ENCODE results near the gene SLC41A2.
"Not testable (repeated sequence)": the region's sequence is repeated elsewhere in the genome, so short reads cannot be mapped to it uniquely, and the experiment has no call there.

The SLC41A2 gene

GRCh38 chr12:104964167-104964855 lies 6.2 kb upstream of the SLC41A2 start:
- no peak for DNase-seq (ENCODE audit: low spot score)

GRCh38 chr12:104963757-104964156 lies 5.7 kb upstream of the SLC41A2 start:
- DNase-seq (ENCODE audit: low spot score) = no peak

- no peak for DNase-seq (ENCODE audit: low spot score)
Measured at GRCh38 chr12:104960464-104960863, 2.4 kb upstream of the SLC41A2 start.

GRCh38 chr12:104959335-104959841 lies 1.3 kb upstream of the SLC41A2 start:
- DNase-seq (ENCODE audit: low spot score) = no peak

GRCh38 chr12:104958805-104959334 lies 780 bp upstream of the SLC41A2 start:
- DNase-seq (ENCODE audit: low spot score) = no peak

- DNase-seq (ENCODE audit: low spot score) = peak; percentile 41
Measured at GRCh38 chr12:104957719-104958000, 430 bp downstream of the SLC41A2 start.

- no peak for DNase-seq (ENCODE audit: low spot score)
Measured at GRCh38 chr12:104956870-104957718, 996 bp downstream of the SLC41A2 start.

GRCh38 chr12:104955703-104956102 lies 2.4 kb downstream of the SLC41A2 start:
- no peak for DNase-seq (ENCODE audit: low spot score)

- DNase-seq (ENCODE audit: low spot score) = no peak
Measured at GRCh38 chr12:104953323-104953722, 4.8 kb downstream of the SLC41A2 start.

- DNase-seq (ENCODE audit: low spot score) = no peak
Measured at GRCh38 chr12:104952816-104953215, 5.3 kb downstream of the SLC41A2 start.

- DNase-seq (ENCODE audit: low spot score) = no peak
Measured at GRCh38 chr12:104951759-104952509, 6.2 kb downstream of the SLC41A2 start.

GRCh38 chr12:104948716-104949115 lies 9.4 kb downstream of the SLC41A2 start:
- DNase-seq (ENCODE audit: low spot score) = not testable (repeated sequence)

- DNase-seq (ENCODE audit: low spot score) = no peak
Measured at GRCh38 chr12:104944252-104944651, 13.8 kb downstream of the SLC41A2 start.

GRCh38 chr12:104943401-104943800 lies 14.7 kb downstream of the SLC41A2 start:
- not testable (repeated sequence) for DNase-seq (ENCODE audit: low spot score)

GRCh38 chr12:104942075-104942474 lies 16.0 kb downstream of the SLC41A2 start:
- no peak for DNase-seq (ENCODE audit: low spot score)

- DNase-seq (ENCODE audit: low spot score) = no peak
Measured at GRCh38 chr12:104941454-104941853, 16.6 kb downstream of the SLC41A2 start.

GRCh38 chr12:104939089-104939488 lies 19.0 kb downstream of the SLC41A2 start:
- DNase-seq (ENCODE audit: low spot score) = no peak

- no peak for DNase-seq (ENCODE audit: low spot score)
Measured at GRCh38 chr12:104938371-104938770, 19.7 kb downstream of the SLC41A2 start.

- no peak for DNase-seq (ENCODE audit: low spot score)
Measured at GRCh38 chr12:104935886-104936285, 22.2 kb downstream of the SLC41A2 start.

- DNase-seq (ENCODE audit: low spot score) = no peak
Measured at GRCh38 chr12:104933778-104934177, 24.3 kb downstream of the SLC41A2 start.

GRCh38 chr12:104933128-104933527 lies 25.0 kb downstream of the SLC41A2 start:
- DNase-seq (ENCODE audit: low spot score) = no peak

Measured in HuH-7.5 (cell line).